AG08396 (cell line): ENCODE measurements around the gene PCSK7.
A peak's percentile ranks its signal among the peaks of the same experiment; 100 is the strongest.
"Not testable (repeated sequence)": the region's sequence is repeated elsewhere in the genome, so short reads cannot be mapped to it uniquely, and the experiment has no call there.

Experiments used
- DNase-seq: peaks from one replicate; pipeline ENCODE4 v3.0.0; 2012; ENCODE audit warnings: low spot score, mixed read lengths

Gene PCSK7

DNA sequence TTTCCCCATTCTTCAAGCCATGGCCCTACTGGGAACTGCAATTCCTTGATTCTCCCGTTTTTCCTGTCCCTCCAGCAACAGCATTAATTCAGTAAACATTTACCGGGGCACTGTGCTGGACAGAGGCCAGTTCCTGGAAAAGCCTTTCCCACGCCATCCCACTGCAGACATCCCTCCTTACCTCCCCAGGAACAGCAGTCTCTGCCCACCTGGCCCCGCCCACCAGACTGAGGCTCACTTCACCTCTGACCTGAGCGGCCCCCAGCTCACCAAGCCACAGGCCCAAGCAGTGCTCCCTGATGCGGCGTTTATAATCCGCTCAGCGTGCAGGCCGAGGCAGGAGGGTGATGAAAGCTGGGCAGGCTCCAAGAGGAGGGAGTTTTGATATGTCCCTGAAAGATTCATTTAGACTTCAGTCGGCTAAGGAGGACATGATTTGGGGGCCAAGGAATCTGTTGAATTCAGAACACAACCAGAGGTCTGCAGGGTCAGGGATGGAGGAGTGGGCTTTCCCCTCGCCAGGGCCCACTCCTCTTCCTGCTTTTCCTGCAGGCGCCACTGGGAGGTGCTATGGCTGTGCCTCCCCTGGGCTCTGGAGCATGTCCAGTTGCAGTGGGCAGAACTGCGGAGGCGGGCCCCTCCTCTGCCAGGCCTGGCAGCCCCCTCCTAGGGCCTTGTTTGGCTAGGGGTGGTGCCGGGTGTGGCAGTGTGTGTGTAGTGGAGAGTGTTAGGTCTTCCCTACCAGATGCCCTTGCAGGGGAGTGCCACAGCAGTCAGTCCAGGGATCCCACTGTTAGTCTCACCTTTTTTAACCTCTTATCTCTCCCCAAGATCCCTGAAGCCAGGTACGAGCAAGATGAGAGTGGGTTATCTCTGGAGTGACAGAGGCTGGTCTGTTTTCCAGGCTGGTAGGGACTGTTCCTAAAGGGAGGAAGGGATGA, 34.1 kb downstream of the PCSK7 start:
- peak; percentile 48 for DNase-seq

DNA sequence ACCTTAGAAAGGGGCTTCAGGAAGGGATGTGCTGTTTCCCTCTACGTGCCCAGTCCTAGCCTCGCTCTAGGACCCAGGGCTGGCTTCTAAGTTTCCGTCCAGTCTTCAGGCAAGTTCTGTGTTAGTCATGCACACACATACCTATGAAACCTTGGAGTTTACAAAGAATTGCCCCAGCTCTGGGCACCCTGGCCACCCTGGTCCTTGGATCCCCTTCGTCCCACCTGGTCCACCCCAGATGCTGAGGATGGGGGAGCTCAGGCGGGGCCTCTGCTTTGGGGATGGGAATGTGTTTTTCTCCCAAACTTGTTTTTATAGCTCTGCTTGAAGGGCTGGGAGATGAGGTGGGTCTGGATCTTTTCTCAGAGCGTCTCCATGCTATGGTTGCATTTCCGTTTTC, 34.9 kb downstream of the PCSK7 start:
- DNase-seq, result no peak

DNA sequence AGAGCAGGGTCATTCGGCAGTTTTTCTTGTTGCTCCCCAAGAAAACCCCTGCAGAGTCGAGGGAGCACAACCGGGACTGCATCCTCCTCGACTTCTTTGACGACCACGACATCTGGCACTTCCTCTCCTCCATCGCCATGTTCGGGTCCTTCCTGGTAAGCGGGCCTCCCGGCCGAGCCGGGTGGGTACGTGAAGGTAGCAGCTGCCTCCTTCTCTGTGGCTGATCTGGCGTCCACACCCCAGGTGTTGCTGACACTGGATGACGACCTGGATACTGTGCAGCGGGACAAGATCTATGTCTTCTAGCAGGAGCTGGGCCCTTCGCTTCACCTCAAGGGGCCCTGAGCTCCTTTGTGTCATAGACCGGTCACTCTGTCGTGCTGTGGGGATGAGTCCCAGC, 36.1 kb downstream of the PCSK7 start:
- DNase-seq, result no peak

DNA sequence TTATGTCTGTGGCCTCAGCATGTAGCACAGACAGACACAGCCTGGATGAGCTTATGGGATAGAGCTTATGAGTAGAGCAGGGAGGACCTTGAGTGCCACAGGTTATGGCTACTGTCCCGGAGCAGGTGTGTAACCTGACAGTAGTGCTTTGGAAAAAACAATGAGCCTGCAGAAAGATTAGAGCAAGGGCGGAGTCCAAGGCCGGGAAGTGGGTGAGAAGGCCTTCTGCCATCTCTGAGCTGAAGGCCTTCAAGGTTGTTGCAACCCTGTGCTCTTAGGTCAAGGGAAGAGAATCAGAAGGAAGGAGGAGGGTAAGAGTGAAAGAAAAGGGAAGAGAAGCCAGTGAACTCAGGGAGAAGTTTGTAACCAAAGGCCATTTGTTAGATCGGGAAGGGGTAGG, 36.6 kb downstream of the PCSK7 start:
- no peak for DNase-seq

DNA sequence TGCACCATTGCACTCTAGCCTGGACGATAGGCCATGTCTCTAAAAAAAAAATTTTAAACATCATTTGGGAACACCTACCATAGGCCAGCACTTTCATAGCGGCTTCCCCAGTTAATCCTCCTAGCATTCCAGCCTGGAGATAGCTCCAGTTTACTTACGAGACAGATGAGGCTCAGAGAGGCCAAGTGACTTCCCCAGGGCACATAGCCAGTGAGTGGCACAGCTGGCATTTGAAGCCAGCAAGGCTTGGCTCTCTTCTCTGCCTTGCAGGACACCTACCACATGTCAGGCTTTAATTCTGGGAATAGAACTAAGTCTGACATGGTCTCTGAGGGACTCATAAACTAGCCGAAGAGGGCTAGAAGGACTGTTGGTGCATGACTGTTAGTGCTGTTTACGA, 37.6 kb downstream of the PCSK7 start:
- no peak for DNase-seq

DNA sequence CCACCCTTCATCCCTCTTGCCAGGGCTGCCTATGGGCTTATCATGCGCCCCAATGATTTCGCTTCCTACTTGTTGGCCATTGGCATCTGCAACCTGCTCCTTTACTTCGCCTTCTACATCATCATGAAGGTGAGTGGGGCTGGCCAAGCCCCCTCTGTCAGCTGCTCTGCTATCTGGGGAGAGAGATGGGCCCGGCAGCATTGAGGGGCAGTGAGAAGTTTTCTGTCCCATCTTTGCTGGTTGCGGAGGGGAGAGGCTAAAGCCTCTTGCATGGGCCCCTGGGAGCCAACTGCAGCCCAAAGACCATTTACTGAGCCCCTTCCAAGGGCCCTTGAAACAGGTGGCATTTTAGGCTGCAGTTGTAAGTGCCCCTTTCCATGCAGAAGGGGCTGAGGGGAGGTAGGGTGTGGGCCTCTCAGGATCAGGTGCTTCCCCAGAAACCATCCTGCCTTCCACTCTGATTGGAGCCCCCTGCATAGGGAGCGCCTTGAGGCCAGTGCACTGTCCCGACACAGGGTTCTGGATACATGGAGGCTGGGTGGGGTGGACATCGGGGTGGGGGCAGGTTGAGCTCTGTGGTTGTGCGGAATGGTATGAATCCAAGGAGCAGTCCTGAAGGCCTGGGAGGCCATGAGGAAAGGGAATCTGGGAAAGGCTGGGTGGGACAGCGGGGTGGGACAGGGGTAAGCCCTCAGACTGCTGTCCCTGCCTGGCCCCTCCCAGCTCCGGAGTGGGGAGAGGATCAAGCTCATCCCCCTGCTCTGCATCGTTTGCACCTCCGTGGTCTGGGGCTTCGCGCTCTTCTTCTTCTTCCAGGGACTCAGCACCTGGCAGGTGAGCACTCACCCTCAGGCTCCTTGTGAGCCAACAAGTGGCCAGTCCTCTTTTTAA, 38.5 kb downstream of the PCSK7 start:
- DNase-seq, result no peak

DNA sequence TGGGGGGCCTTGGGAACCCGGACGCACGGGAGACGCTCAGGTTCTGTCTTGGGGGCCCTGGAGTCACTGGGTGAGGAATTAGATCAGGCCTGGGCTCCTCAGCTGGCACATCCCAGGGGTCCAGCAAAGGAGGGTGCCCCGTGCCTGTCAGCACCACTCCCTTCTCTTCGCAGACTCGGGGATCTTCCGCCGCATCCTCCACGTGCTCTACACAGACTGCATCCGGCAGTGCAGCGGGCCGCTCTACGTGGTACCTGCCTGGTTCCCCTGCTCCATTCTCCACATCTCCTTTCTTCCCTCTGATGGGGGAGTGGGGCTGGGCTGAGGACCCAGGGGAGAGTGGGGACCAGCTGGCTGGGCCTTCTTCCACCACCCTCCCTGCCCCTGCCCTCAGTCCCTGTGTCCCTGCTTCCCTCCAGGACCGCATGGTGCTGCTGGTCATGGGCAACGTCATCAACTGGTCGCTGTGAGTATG, 39.4 kb downstream of the PCSK7 start:
- no peak for DNase-seq

DNA sequence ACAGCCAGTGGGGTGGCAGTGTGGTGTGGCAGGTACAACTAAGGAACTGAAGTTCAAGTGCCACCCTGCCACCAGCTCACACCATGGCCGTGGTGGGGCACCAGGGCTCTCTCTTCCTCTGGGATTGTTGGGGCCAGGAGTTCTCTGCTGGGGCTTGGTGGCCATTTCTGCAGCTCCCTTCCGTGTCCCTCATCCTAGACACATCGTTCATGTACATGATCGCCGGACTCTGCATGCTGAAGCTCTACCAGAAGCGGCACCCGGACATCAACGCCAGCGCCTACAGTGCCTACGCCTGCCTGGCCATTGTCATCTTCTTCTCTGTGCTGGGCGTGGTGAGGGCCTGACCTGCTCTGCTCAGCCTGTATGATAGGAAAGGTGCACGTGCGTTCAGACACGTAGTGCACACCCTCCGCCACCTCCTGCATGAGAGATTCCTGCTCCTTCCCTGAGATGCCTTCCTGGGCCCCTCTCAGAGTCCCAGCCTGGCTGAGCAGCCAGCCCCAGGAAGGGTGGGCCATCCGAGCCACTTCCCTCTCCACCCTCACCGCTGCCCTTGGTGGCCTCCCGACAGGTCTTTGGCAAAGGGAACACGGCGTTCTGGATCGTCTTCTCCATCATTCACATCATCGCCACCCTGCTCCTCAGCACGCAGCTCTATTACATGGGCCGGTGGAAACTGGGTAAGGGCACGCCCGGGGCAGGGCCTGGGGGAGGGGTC, 40.0 kb downstream of the PCSK7 start:
- DNase-seq, result no peak

DNA sequence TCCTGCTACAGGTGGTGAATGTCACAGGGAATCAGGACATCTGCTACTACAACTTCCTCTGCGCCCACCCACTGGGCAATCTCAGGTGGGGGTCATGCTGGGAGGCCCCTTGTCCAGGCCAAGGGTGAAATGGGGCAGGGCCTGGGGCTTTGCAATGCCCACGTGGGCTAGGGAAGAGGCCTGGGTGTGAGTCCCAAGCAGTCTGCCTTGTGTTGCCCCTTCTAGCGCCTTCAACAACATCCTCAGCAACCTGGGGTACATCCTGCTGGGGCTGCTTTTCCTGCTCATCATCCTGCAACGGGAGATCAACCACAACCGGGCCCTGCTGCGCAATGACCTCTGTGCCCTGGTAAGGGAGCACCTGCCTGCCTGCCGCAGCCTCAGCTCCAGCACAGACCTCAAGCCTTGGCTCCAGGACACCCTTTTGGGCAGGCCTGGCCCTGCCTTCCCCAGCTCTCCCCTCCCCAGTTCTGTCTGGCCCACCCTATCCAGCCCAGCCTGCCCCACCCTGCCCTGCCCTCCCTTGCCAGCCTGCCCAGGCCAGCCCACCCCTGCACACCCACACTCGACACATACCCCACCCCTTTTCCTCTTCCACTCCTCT, 41.8 kb downstream of the PCSK7 start:
- DNase-seq, result no peak

DNA sequence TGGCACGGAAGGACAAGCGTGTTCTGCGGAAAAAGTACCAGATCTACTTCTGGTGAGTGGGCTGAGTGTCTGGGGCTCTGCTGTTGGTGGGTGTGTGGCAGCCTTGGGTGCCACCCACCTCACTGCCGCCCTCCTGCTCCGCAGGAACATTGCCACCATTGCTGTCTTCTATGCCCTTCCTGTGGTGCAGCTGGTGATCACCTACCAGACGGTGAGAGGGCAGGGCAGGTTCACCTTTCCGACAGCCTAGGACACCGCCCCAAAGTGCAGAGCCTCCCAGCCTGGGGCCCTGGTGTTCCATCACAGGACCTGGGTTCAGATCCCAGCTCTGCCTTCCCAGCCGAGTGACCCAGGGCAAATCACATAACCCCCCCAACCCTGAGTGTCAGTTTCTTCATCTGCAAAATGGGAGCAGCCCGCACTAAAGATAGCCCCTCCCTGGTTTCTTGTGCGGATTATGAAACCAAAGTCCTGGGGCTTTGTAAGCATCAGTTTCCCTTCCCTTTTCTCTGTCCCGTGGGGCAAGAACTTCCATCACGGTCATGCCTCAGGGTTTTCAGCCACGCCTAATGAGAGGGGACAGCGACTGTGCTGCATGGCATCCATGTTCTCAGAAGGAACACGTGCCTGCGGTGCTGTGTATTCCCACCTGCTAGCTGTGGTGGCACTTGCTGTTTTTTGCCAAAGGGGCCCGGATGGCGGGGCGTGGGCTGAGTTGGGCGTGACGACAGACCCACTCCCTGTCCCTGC, 42.5 kb downstream of the PCSK7 start:
- DNase-seq, result no peak

DNA sequence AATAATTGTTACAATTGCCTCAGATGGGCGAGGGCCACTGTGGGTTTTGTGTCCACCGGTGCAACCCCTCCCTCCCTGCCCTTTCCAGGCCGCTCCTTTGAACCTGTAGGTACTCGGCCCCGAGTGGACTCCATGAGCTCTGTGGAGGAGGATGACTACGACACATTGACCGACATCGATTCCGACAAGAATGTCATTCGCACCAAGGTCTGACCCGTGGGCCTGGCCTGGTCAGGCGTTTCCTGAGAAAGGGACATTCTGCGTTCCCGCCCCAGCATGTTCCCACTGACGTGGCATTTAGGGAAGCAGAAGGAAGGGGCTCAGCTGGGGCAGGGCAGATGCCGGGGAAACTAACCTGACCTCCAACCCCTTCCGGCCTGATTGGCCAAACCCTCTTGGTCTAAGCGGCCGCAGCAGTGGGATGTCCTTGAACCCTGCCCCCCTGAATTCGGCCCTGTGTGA, 43.2 kb downstream of the PCSK7 start:
- no peak for DNase-seq

DNA sequence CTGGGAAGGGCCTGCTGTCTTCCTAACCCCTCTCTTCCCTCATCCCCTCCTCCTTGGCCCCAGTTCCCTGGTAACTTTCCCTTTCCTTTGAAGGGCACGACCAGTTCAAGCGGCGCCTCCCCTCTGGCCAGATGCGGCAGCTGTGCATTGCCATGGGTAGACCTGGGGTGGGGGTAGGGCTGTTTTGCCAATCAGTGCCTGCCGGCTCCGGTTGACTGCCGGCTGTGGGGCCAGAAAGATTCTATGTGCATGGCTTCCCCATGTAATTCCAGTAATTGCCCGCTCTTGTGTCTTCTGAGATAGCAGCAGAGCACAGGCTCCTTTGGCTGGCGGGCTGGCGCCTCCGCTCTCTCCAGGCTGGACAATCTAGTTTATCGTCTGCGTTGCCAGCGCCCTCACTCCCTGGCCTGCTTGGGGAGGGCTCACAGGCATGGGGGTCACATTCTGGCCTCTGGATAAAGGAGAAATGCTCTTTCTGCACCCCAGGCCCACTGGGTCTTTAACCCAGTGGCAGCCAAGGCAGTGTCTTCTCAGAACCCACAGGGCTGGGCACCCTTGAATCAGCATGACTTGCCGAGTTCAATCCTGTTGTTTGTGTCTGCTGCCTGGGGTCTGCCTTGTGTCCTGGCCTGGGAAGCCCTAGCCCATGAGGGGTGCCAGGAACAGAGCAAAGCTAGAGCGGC, 43.9 kb downstream of the PCSK7 start:
- no peak for DNase-seq

DNA sequence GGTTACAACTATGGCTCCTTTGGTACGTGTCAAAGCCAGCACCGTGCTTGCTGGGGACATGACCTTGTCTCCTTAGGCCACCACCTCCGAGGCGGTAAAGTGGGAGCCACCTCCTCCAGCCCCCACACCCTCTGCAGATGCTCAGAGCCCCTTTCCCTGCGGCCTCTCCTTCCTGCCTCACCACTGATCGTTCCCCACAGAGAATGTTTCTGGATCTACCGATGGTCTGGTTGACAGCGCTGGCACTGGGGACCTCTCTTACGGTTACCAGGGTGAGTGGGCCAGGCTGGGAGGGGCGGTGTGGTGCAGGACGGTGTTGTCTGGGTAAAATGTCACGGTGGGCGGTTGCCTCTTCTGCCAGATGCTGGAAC, 44.5 kb downstream of the PCSK7 start:
- DNase-seq, result no peak

DNA sequence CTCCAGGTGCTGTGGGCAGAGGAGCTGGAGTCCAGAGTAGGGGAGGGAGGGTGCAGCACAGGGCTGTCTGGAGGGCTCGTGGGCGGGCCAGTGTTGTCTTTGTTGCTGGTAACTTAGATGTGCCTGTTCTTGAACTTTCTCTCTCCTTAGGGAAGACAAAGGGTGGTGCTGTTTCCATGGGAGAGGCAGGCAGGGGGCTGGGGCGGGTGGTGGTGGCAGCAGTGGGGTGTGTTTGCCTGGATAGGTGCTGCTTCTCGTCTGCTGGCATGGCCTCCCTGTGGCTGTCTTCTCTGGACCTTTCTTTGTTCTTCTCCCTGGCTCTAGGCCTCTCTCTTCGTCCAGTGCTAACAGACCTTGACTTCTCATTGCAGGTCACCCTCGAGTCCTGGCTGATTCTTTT, 44.9 kb downstream of the PCSK7 start:
- no peak for DNase-seq

DNA sequence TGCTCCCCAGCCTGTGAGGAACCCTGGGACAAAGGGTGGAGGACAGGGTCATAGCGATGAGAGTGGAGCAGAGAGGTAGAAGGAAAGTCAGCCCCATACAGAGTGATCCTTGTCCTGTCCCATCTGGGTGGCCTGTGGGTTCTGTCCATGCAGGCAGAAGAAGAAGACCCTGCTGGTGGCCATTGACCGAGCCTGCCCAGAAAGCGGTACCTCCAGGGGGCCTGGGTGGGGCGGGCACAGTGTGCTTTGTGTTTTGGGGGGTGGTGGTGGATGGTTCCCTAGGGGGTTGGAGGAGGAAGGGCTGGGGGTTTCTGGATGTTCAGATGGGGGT, 45.5 kb downstream of the PCSK7 start:
- DNase-seq, result no peak

DNA sequence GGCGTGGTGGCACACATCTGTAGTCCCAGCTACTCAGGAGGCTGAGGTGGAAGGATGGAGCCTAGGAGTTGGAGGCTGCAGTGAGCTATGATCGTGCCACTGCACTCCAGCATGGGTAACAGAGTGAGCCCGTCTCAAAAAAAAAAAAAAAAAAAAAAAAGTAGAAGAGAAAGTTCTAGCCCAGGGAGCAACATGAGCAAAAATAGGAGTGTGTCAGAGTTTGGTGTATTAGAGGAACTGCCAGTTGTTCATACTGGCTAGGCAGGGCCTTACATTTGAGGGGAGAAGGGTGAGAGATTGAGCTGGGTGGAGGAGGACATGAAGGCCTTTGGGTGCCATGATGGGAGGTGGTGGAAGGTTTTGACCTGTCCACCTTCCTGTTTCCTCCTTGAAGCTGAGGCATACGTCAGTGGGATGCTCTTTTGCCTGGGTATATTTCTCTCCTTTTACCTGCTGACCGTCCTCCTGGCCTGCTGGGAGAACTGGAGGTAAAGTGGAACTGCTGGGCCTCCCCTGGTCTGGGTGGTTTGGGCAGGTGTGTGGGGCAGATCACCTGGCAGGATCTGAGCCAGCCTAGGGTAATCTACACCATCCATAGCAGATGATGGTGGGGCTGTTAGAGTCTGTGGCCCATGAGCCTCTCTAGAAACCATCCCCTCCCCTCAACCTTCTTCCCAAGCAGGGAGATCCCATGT, 46.0 kb downstream of the PCSK7 start:
- no peak for DNase-seq

DNA sequence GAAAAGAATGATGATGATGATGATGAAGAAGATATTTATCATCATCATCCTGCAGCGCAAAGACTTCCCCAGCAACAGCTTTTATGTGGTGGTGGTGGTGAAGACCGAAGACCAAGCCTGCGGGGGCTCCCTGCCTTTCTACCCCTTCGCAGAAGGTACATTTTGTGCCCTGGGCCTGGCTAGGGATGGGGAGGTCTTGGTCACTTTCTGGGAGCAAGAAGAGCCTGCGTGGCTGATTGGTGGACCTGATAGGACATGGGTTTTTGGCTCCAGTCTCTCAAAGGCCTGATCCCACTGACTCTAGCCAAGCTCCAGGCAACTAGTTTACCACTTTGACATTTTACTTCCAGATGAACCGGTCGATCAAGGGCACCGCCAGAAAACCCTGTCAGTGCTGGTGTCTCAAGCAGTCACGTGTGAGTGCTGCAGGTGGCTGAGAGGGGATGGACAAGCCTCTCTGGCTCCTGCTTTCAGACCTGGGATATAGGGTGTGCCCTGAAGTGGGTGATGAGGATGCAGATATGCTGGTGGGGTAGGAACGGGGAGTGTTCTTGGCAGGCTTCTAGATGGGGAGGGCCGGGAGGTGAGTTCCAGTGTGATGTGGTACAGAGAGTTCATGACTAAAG, 48.0 kb downstream of the PCSK7 start:
- no peak for DNase-seq

DNA sequence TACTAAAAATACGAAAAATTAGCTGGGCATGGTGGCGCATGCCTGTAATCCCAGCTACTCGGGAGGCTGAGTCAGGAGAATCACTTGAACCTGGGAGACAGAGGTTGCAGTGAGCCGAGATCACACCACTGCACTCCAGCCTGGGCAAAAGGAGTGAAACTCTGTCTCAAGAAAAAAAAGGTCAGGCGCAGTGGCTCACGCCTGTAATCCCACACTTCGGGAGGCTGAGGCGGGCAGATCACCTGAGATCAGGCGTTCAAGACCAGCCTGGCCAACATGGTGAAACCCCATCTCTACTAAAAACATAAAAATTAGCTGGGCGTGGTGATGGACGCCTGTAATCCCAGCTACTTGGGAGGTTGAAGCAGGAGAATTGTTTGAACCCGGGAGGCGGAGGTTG, 48.7 kb downstream of the PCSK7 start:
- not testable (repeated sequence) for DNase-seq

DNA sequence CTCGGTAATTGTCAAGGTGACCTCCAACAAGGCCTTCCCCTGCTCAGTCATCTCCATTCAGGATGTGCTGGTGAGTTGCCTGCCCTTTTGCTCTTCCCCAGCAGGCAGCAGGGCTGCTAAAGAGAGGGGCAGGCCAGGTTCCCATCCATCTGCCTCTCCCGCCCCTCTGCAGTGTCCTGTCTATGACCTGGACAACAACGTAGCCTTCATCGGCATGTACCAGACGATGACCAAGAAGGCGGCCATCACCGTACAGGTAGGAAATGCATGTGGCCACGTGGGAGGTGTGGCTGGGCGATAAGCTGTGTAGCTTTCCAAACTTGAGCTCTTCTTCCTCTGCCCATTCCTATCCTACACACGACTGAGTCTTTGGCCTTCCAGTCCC, 49.3 kb downstream of the PCSK7 start:
- DNase-seq, result no peak
